ENCODE results near the gene DGKQ. TPM values are rescaled to one million over a fixed set of nuclear protein-coding genes. Genes with fewer than 3 reads are reported as not detected.
A peak's percentile ranks its signal among the peaks of the same experiment; 100 is the strongest.

The DGKQ gene
- total RNA-seq, 4 donors from 2014 or later: 51.8 to 147 (median 86.0) TPM

- 69 to 84% methylated on average over 4 to 5 of the region's 5 CpGs for WGBS, 2 donors (ENCODE audit: low coverage in 1 of 2)
- Histone ChIP-seq H3K4me3 (no peak overlapping the region), H3K36me3 (no peaks in the 10 kb centered on the region), H3K27me3 (peaks cover 67% of the 10 kb centered on the region), H3K4me1 (peaks cover 16 to 38% (median 35%) of the 10 kb centered on the region in 4 donors), H3K9me3 (no peaks in the 10 kb centered on the region), H3K27ac (no peak overlapping the region)
- in situ Hi-C loops (cut with MboI; ENCODE audit: low pct_ligation_motif_present in 1 of 4, low pct_unique_long_range_greater_than_20kb in 1 of 4, low sequenced_read_pairs in 3 of 4) (no loop called here), intact Hi-C loops (cut with DNase I; ENCODE audit: low total_unique reads) (no loop called here)
- no peak for TF ChIP-seq POLR2AphosphoS5 (IDR thresholded peaks at IDR 0.05)
- TF ChIP-seq CTCF (IDR thresholded peaks at IDR 0.05): no peak
- TF ChIP-seq POLR2A (IDR thresholded peaks at IDR 0.05): no peak
- TF ChIP-seq EP300 (IDR thresholded peaks at IDR 0.05; ENCODE audit: low read depth): no peak
- no peak for DNase-seq
Measured at GRCh38 chr4:1006856-1007255, 33.5 kb upstream of the DGKQ start.

GRCh38 chr4:1004557-1005485 is 31.5 kb upstream of the DGKQ start:
- Histone ChIP-seq H3K9me3 (no peaks in the 10 kb centered on the region), H3K36me3 (no peaks in the 10 kb centered on the region), H3K27ac (no peak overlapping the region), H3K4me1 (peaks cover 6 to 26% (median 22%) of the 10 kb centered on the region in 4 donors), H3K4me3 (no peak overlapping the region), H3K27me3 (peaks cover 88% of the 10 kb centered on the region)
- intact Hi-C loops (cut with DNase I; ENCODE audit: low total_unique reads) (no loop called here), in situ Hi-C loops (cut with MboI; ENCODE audit: low pct_ligation_motif_present in 1 of 4, low pct_unique_long_range_greater_than_20kb in 1 of 4, low sequenced_read_pairs in 3 of 4) (no loop called here)
- TF ChIP-seq POLR2A (IDR thresholded peaks at IDR 0.05): no peak
- TF ChIP-seq POLR2AphosphoS5 (IDR thresholded peaks at IDR 0.05): no peak
- no peak for TF ChIP-seq EP300 (IDR thresholded peaks at IDR 0.05; ENCODE audit: low read depth)
- WGBS, 2 donors (ENCODE audit: low coverage in 1 of 2): 63% methylated on average over 17 of the region's 25 CpGs; no CpG with 5 or more reads in 1 of the 2 donors
- no peak for DNase-seq

GRCh38 chr4:1004071-1004418 is 30.7 kb upstream of the DGKQ start:
- intact Hi-C loops (cut with DNase I; ENCODE audit: low total_unique reads) (no loop called here), in situ Hi-C loops (cut with MboI; ENCODE audit: low pct_ligation_motif_present in 1 of 4, low pct_unique_long_range_greater_than_20kb in 1 of 4, low sequenced_read_pairs in 3 of 4) (no loop called here)
- H3K27ac ChIP-seq: no peak overlapping the region
- H3K36me3 ChIP-seq: no peaks in the 10 kb centered on the region
- DNase-seq: no peak
- H3K9me3 ChIP-seq: no peaks in the 10 kb centered on the region
- TF ChIP-seq POLR2A (IDR thresholded peaks at IDR 0.05): no peak
- no peak for TF ChIP-seq EP300 (IDR thresholded peaks at IDR 0.05; ENCODE audit: low read depth)
- no peak for TF ChIP-seq CTCF (IDR thresholded peaks at IDR 0.05)
- TF ChIP-seq POLR2AphosphoS5 (IDR thresholded peaks at IDR 0.05): no peak
- peaks cover 4 to 23% (median 20%) of the 10 kb centered on the region in 4 donors for H3K4me1 ChIP-seq
- no peak overlapping the region for H3K4me3 ChIP-seq
- 88% methylated on average over 8 of the region's 13 CpGs; no CpG with 5 or more reads in 1 of the 2 donors for WGBS, 2 donors (ENCODE audit: low coverage in 1 of 2)
- peaks cover 93% of the 10 kb centered on the region for H3K27me3 ChIP-seq

GRCh38 chr4:1003271-1004070 is 30.1 kb upstream of the DGKQ start:
- Histone ChIP-seq H3K27ac (no peak overlapping the region), H3K4me3 (peak overlapping the region in 1 of 4 donors; percentile 1), H3K36me3 (no peaks in the 10 kb centered on the region), H3K27me3 (peaks cover 93% of the 10 kb centered on the region), H3K4me1 (peaks cover 0 to 18% (median 15%) of the 10 kb centered on the region in 4 donors), H3K9me3 (no peaks in the 10 kb centered on the region)
- WGBS, 2 donors (ENCODE audit: low coverage in 1 of 2): 37% methylated on average over 47 of the region's 63 CpGs; no CpG with 5 or more reads in 1 of the 2 donors
- in situ Hi-C loops (cut with MboI; ENCODE audit: low pct_ligation_motif_present in 1 of 4, low pct_unique_long_range_greater_than_20kb in 1 of 4, low sequenced_read_pairs in 3 of 4) (no loop called here), intact Hi-C loops (cut with DNase I; ENCODE audit: low total_unique reads) (no loop called here)
- no peak for DNase-seq
- TF ChIP-seq POLR2AphosphoS5 (IDR thresholded peaks at IDR 0.05): no peak
- no peak for TF ChIP-seq EP300 (IDR thresholded peaks at IDR 0.05; ENCODE audit: low read depth)
- no peak for TF ChIP-seq CTCF (IDR thresholded peaks at IDR 0.05)
- no peak for TF ChIP-seq POLR2A (IDR thresholded peaks at IDR 0.05)

Measured in transverse colon (tissue), 4 donors.